GM12872 (cell line): Measurements from ENCODE around the gene ADAM20.

Experiments
- CTCF ChIP-seq: IDR thresholded peaks from 3 replicates; pipeline ENCODE4 v1.5.1; 2011; ENCODE audit warnings: low read depth, mild to moderate bottlenecking, low read length, moderate library complexity; ENCODE audit not compliant: insufficient read depth

The ADAM20 gene

DNA sequence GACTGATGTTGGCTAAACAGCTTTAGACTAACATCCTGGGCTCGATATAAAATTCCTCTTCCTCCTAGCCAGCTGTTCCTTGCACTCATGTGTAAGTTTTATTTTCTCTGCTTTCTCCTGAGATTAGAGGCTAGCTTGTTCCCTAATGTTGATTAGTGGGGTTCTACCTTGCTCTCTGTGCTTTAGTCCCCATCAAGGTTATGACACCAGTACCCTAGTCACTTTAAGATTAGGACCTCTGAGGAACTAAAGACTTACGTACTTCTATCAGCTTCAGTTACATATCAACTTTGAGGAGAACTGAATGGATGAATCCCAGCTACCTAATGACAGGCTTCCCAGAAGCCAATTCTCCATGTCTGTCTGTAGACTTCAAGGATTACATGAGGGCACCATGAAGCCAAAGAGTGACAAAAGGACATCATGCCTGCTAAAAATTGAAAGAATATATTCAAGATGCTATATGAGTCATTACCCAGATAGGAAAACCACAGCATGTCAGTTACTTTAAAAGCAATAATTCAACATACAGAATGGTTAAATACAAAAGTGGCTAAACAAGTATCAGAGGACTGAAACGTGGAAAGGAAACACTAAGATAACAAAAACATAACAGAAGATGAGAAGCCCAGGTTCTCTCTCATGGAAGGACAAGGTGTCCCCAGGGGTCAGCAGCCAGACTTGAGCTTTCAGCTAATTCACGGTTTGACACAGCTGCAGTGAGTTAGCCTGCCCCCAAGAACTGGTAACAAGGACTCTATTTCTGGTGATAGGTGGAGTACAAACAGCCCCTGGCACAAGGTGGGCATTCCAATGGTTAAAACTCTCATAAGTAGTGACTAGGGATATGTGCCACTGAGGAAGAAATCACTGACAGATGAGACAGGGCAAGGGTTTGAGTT is 20.4 kb downstream of the ADAM20 start:
- no peak for TF ChIP-seq CTCF

GRCh38 chr14:70498191-70498590 is 36.6 kb downstream of the ADAM20 start:
- no peak for TF ChIP-seq CTCF

DNA sequence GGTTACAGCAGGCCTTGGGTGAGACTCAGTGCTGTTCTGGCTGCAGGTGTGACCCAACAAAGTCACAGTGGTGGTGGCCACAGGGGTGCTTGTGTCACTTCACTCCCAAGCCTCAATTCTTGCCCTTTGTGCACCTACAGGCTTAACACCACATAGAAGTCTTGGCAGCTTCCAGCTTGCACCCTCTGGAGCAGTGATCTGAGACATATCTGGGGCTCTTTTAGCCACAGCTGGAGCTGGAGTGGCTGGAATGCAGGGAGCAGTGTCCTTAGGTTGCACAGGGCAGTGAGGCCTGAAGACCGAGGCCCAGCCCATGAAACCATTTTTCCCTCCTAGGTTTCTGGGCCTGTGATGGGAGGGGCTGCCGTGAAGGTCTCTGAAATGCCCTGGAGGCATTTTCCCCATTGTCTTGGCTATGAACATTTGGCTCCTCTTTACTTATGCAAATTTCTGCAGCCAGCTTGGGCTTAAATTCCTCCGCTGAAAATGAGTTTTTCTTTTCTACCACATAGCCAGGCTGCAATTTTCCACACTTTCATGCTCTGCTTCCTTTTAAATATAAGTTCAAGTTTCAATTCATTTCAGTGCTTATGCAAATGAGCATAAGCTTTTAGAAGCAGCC is 45.1 kb downstream of the ADAM20 start:
- no peak for TF ChIP-seq CTCF

- TF ChIP-seq CTCF = no peak
Observed at GRCh38 chr14:70473825-70474224, 61.0 kb downstream of the ADAM20 start.
